GM12872 (cell line): ENCODE results near the gene GIMAP5.
A peak's percentile ranks its signal among the peaks of the same experiment; 100 is the strongest.

Experiments
- TF ChIP-seq, protein P1 (sequence below): IDR thresholded peaks from 3 replicates; pipeline ENCODE4 v1.5.1; 2011; ENCODE audit warnings: low read depth, mild to moderate bottlenecking, low read length, moderate library complexity; ENCODE audit not compliant: insufficient read depth

Gene GIMAP5

DNA sequence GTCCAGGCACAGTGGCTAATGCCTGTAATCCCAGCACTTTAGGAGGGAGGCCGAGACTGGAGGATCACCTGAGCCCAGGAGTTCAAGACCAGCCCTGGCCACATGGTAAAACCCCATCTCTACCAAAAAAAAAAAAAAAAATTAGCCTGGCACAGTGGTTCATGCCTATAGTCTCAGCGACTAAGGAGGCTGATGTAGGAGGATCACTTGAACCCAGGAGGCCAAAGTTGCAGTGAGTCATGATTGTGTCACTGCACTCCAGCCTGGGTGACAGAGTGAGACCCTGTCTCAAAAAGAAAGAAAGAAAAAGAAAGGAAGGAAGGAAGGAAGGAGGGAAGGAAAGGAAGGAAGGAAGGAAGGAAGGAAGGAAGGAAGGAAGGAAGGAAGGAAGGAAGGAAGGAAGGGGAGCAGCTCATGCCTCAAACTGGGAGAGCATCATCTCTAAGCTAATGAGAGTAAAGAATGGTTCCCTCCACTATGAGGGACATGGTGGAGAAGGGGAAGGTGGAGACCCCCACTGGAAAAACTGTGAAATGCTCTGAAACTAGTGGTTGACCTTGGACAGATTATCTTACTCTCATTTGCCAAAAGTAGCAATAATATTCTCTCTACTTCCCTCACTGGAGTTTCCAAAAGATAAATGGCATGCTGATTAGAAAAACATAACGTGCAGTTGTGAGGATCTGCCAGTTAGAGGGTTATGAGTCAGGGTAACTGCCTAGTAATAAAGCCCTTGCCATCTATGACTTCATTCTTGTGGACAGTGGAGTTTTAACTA lies 16.8 kb downstream of the GIMAP5 start:
- TF ChIP-seq, protein P1, sequence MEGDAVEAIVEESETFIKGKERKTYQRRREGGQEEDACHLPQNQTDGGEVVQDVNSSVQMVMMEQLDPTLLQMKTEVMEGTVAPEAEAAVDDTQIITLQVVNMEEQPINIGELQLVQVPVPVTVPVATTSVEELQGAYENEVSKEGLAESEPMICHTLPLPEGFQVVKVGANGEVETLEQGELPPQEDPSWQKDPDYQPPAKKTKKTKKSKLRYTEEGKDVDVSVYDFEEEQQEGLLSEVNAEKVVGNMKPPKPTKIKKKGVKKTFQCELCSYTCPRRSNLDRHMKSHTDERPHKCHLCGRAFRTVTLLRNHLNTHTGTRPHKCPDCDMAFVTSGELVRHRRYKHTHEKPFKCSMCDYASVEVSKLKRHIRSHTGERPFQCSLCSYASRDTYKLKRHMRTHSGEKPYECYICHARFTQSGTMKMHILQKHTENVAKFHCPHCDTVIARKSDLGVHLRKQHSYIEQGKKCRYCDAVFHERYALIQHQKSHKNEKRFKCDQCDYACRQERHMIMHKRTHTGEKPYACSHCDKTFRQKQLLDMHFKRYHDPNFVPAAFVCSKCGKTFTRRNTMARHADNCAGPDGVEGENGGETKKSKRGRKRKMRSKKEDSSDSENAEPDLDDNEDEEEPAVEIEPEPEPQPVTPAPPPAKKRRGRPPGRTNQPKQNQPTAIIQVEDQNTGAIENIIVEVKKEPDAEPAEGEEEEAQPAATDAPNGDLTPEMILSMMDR, result peak; percentile 63

DNA sequence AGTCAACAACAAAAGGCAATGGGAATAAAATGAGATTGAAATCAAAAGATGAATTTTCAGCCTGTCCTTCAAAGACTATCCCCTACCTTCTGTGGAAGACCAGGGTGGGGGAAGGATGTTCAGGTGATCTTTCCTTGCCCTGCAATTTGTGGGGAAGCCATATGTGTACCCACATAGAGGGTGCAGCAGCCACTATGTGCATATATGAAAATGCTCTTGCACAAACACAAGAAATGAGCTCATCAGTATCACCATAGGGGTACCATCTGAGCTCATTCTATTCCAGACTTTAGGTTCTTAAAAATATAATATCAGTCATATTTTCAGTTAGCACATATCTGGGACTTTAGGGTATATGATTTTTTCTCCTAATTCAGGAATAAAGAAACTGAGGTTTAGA lies 17.7 kb downstream of the GIMAP5 start:
- TF ChIP-seq, protein P1, result no peak

DNA sequence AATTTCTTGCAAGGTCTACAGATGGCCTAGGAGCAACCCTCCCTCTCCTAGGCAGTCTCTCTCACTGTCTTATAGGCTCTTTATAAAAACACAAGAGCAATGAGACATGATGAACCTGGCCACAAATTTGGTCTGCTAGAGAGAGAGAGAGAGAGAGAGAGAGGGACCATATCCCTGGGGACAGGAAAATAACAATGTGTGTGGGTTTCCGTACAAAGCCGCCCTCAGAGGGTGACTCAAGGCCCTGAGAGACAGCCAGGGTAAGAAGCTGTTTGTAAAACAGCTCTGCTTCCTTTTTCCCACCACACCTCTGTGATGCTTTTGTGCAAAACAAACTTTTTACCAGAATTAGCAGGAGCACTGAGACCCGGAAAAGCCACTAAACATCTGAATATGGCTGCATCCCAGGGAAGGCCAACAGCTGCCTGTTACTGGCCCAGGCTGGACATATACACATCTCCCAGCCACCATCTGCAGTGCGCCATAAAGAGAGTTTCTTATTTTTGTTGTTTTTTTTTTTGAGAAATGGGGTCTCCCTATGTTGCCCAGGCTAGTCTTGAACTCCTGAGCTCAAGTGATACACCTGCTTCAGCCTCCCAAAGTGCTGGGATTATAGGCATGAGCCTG lies 18.4 kb downstream of the GIMAP5 start:
- TF ChIP-seq, protein P1, result no peak

DNA sequence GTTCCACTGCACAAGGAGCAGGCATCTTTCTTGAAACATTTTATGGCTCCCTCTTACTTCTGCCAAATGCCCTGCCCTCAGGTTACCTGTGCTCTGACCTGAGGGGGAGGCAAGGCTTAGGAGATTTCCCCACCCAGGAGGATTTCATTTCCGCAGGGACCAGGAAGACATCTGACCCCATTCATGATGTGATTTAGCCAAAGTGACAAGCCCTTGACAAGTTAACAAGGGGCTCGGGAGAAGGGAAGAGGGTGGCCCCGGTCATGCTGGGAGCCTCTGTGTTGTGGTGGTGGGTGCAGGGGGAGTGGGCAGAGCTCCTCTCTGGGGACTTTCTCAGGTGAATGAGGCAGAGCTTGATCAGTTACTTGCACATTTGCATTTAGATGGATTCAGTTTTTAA lies 18.9 kb downstream of the GIMAP5 start:
- TF ChIP-seq, protein P1, result no peak

DNA sequence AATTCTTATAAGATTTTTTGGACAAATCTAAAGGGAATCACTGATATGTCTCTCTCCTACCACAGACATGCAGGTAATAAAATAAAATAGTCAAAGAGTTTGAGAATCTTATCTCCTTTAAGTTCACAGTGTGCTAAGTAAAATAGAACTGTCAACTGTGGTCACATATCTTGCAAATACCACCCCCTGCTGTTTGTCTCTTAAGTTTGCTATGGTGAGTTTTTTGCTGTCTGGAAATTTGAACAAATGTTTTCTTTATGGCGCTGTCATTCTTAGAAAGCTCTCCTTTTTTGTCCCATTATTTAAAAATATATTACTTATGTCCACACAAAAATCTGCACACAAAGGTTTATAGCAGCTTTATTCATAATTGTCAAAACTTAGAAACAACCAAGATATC lies 19.6 kb downstream of the GIMAP5 start:
- TF ChIP-seq, protein P1, result peak; percentile 28; the same call in 1 of the 3 replicates

DNA sequence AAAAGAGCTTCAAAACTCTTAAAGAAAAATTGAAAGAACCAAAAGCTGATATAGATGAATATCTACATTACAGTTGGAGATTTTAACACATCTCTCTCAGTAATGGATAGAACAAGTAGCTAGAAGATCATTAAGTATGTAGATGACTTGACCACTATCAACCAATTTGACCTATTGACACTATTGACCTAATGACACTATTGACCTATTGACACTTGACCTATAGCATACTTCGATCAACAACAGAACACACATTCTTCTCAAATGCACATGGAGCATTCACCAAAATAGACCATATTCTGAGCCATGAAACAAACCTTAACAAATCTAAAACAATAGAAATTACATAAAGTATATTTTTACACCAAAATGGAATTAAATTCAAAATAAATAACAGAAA lies 22.3 kb downstream of the GIMAP5 start:
- TF ChIP-seq, protein P1, result no peak

DNA sequence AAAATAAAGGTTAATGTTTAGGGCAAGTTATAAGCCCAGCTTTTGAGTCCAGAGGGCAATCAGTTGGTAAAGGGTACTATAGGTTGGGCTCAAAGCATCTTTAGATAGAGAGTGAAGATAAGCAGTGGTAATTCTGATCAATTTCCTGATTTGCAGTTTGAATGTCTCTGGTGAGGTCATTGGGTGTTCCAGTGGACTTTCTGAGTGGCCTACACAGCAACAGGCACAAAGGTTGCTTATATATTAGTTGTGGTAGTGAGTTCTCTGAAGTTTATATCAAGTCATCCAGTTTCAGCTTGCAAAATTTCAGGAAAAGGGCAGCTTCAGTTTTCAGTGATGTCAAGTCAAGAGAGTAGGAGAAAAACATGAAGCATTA lies 29.1 kb downstream of the GIMAP5 start:
- TF ChIP-seq, protein P1, result no peak
